ENCODE measurements around the gene CDH4. TPM values are rescaled to one million over a fixed set of nuclear protein-coding genes. Genes with fewer than 3 reads are reported as not detected.

The CDH4 gene
- total and polyA plus RNA-seq, 2 of the 8 experiments (the other 6 are each of a cell fraction or from before 2014, with no cell fraction given): 4.3 to 7.9 TPM

DNA sequence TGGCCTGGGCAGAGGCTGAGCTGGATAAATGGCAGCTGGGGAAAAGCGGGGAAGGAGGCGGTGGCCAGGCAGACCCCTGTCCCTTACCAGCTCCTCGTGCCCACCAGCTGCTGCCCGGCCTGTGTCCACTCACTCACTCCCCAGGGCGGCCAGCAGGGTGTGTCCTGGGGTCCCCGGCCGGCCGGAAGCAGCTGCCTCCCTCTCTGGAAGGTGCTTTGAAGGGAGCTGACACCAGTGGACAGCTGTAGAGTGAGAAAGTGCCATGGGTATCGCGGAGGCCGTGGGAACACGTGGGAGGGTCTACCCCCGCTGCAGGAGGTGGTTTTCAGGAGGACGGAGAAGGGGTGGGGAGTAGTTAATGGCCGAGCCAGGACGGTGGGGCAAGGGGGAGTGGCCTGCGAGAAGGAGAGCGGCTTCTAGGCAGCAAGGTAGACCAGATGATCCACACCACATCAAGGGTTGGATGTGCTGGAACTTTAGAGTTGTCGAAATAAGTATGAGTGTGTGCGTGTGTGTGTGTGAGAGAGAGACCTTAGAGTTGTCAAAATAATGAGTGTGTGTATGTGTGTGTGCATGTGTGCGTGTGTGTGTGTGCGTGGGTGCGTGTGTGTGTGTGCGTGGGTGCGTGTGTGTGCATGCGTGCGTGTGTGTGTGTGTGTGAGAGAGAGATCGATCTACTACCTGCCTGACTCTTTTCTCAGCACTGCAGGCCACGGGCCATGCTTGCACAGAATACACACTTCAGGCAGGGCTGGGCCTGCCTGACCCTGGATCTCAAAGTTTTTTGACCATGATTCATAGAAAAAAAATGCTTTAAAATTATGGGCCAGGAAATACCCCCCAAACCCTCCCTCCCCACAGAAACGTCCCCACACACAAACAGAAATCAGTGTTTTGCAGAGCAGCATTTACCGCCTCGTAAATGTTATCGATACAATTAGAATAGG, 43.9 kb downstream of the CDH4 start (continued):
- no peak for TF ChIP-seq CBX8 (IDR thresholded peaks at IDR 0.05; ENCODE audit: borderline replicate concordance, low read depth, low read length)
- TF ChIP-seq BACH1 (IDR thresholded peaks at IDR 0.05; ENCODE audit: low read length): no peak
- TF ChIP-seq EGR1 (IDR thresholded peaks at IDR 0.05; ENCODE audit: borderline replicate concordance, low read depth, low read length): no peak
- TF ChIP-seq KDM1A (IDR thresholded peaks at IDR 0.05; ENCODE audit: borderline replicate concordance, low read length): no peak

All from H1 (cell line).